Measurements from ENCODE around the gene CMC1. TPM values are rescaled to one million over a fixed set of nuclear protein-coding genes. Genes with fewer than 3 reads are reported as not detected.

Gene CMC1
- total and polyA plus RNA-seq, 9 of the 15 experiments (the other 6 are each of a cell fraction or from before 2014, with no cell fraction given): 15.9 to 74.6 (median 48.9) TPM

DNA sequence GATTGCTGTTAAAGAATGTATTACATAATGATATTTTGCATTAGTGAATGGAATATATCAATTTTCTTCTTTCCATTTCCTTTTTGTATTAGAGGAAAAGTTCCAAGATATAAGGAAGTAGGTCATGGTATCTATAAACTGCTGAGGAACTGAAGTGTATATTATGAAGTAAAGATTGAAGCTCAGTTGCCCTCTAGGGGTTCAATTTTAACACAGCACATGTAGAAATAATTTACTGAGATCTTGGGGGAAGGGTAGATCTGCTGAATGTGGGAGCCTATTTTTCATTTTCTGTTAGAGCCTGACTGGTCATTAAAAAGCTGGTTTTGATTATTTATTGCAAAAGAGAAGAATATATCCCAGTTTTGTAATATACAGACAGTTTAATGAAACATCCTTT is 45.2 kb downstream of the CMC1 start:
- H3K9me1 ChIP-seq (ENCODE audit: control insufficient read depth, insufficient read depth, low read length): no peaks in the 10 kb centered on the region
- H3K9me3 ChIP-seq (replicated peaks; ENCODE audit: control insufficient read depth, insufficient read depth, low read depth, low read length): no peaks in the 10 kb centered on the region
- peaks cover 16% of the 10 kb centered on the region; the same call in 2 of the 3 replicates for H3K36me3 ChIP-seq (ENCODE audit: control insufficient read depth, insufficient read depth, low read length)
- intact Hi-C loops (cut with micrococcal nuclease): no loop called here
- H3K4me1 ChIP-seq (replicated peaks in 1 of 2; ENCODE audit: control insufficient read depth in 2 of 2, insufficient read depth in 2 of 2, low read length in 2 of 2): no peaks in the 10 kb centered on the region
- no peaks in the 10 kb centered on the region for H3K27me3 ChIP-seq (ENCODE audit: control insufficient read depth in 2 of 2, insufficient read depth in 2 of 2, low read length in 2 of 2)
- ChIA-PET CTCF (ENCODE audit: low intra/inter-chr PET ratio) (no interaction called here), POLR2A (no interaction called here)
- no peak overlapping the region for H2AFZ ChIP-seq (ENCODE audit: low read depth, low read length)
- peak; percentile 95 for ATAC-seq
- H3K4me2 ChIP-seq (ENCODE audit: insufficient read depth, low read length): no peak overlapping the region
- DNase-seq (ENCODE audit: extremely low read depth in 1 of 4, low spot score in 3 of 4): peak; percentile 22 to 37 (median 33)
- H3K27ac ChIP-seq (ENCODE audit: extremely low read depth, low read depth, low read length): no peak overlapping the region
- peaks cover 3% of the 10 kb centered on the region; the same call in 2 of the 3 replicates for H3K79me2 ChIP-seq (ENCODE audit: control insufficient read depth, insufficient read depth, low read length)
- TF ChIP-seq CTCF (IDR thresholded peaks at IDR 0.05 in 2 of 3, conservative IDR thresholded peaks at IDR 0.05 in 1 of 3; ENCODE audit: insufficient read depth in 2 of 3, low read depth in 1 of 3, low read length in 3 of 3) (peak; percentile 23 to 64 (median 27); a peak in 3 of 6 replicates), SMAD3 (CRISPR knock-in tag; conservative IDR thresholded peaks at IDR 0.05) (no peak), ARID3A (IDR thresholded peaks at IDR 0.05; ENCODE audit: borderline replicate concordance, low read depth, low read length) (peak; percentile 80; the same call in 1 of the 2 replicates), SMC3 (conservative IDR thresholded peaks at IDR 0.05; ENCODE audit: insufficient read depth, low read depth, low read length) (0 out of 2 replicates have a peak, but pooled peaks have one; percentile 30), RAD21 (CRISPR knock-in tag; conservative IDR thresholded peaks at IDR 0.05 in 1 of 2, IDR thresholded peaks at IDR 0.05 in 1 of 2) (peak; percentile 35 to 61), REST (IDR thresholded peaks at IDR 0.05; ENCODE audit: borderline replicate concordance) (0 out of 2 replicates have a peak, but pooled peaks have one; percentile 7), REST (CRISPR knock-in tag; IDR thresholded peaks at IDR 0.05; ENCODE audit: low read depth) (no peak)
- TF ChIP-seq, protein P1, sequence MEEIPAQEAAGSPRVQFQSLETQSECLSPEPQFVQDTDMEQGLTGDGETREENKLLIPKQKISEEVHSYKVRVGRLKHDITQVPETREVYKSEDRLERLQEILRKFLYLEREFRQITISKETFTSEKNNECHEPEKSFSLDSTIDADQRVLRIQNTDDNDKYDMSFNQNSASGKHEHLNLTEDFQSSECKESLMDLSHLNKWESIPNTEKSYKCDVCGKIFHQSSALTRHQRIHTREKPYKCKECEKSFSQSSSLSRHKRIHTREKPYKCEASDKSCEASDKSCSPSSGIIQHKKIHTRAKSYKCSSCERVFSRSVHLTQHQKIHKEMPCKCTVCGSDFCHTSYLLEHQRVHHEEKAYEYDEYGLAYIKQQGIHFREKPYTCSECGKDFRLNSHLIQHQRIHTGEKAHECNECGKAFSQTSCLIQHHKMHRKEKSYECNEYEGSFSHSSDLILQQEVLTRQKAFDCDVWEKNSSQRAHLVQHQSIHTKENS (CRISPR knock-in tag; IDR thresholded peaks at IDR 0.05): no peak
- peak; percentile 26 for FAIRE-seq
- no TSS peak for BruUV-seq (replicated peaks)
- in situ Hi-C loops (cut with MboI): no loop called here
- H3K9ac ChIP-seq (ENCODE audit: insufficient read depth in 1 of 2, low read depth in 2 of 2, low read length in 2 of 2): no peak overlapping the region
- H3K4me3 ChIP-seq: no peak overlapping the region
- H4K20me1 ChIP-seq (replicated peaks; ENCODE audit: control insufficient read depth, insufficient read depth, low read length): no peaks in the 10 kb centered on the region
